ENCODE data around the gene GSDME.

- no peak for TF ChIP-seq ZNF274 (IDR thresholded peaks at IDR 0.05; ENCODE audit: low read length)
- TF ChIP-seq ZNF274 (tag by site-specific recombination; IDR thresholded peaks at IDR 0.05; ENCODE audit: borderline replicate concordance), result no peak
- no peak for TF ChIP-seq RBAK (tag by site-specific recombination; IDR thresholded peaks at IDR 0.05)
- TF ChIP-seq YY1 (tag by site-specific recombination; IDR thresholded peaks at IDR 0.05), result no peak
- no peak for TF ChIP-seq CTCF (tag by site-specific recombination; IDR thresholded peaks at IDR 0.05)
- TF ChIP-seq ZNF776 (tag by site-specific recombination; IDR thresholded peaks at IDR 0.05; ENCODE audit: borderline replicate concordance), result no peak
- no peak for TF ChIP-seq ZXDB (tag by site-specific recombination; IDR thresholded peaks at IDR 0.05)
- TF ChIP-seq ZNF558 (tag by site-specific recombination; IDR thresholded peaks at IDR 0.05), result no peak
- TF ChIP-seq, protein P1, sequence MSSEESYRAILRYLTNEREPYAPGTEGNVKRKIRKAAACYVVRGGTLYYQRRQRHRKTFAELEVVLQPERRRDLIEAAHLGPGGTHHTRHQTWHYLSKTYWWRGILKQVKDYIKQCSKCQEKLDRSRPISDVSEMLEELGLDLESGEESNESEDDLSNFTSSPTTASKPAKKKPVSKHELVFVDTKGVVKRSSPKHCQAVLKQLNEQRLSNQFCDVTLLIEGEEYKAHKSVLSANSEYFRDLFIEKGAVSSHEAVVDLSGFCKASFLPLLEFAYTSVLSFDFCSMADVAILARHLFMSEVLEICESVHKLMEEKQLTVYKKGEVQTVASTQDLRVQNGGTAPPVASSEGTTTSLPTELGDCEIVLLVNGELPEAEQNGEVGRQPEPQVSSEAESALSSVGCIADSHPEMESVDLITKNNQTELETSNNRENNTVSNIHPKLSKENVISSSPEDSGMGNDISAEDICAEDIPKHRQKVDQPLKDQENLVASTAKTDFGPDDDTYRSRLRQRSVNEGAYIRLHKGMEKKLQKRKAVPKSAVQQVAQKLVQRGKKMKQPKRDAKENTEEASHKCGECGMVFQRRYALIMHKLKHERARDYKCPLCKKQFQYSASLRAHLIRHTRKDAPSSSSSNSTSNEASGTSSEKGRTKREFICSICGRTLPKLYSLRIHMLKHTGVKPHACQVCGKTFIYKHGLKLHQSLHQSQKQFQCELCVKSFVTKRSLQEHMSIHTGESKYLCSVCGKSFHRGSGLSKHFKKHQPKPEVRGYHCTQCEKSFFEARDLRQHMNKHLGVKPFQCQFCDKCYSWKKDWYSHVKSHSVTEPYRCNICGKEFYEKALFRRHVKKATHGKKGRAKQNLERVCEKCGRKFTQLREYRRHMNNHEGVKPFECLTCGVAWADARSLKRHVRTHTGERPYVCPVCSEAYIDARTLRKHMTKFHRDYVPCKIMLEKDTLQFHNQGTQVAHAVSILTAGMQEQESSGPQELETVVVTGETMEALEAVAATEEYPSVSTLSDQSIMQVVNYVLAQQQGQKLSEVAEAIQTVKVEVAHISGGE (tag by site-specific recombination; conservative IDR thresholded peaks at IDR 0.05; ENCODE audit: low read depth), result no peak
- TF ChIP-seq ZNF146 (tag by site-specific recombination; IDR thresholded peaks at IDR 0.05), result no peak
- TF ChIP-seq REPIN1 (tag by site-specific recombination; IDR thresholded peaks at IDR 0.05; ENCODE audit: low read depth), result no peak
- TF ChIP-seq ZNF211 (tag by site-specific recombination; IDR thresholded peaks at IDR 0.05; ENCODE audit: low read depth), result no peak
- TF ChIP-seq ZNF416 (tag by site-specific recombination; IDR thresholded peaks at IDR 0.05), result no peak
- no peak for TF ChIP-seq ZNF311 (tag by site-specific recombination; IDR thresholded peaks at IDR 0.05; ENCODE audit: borderline replicate concordance)
These were observed 49.2 kb downstream of the GSDME start for GRCh38 chr7:24707988-24708615.

All from HEK293 (cell line).